Activated CD4-positive, alpha-beta T cell treated with anti-CD3 and anti-CD28 coated beads for 36 hours (primary cell): ENCODE results near the gene AHNAK2. TPM values are rescaled to one million over a fixed set of nuclear protein-coding genes. Genes with fewer than 3 reads are reported as not detected.
"Not testable (repeated sequence)": the region's sequence is repeated elsewhere in the genome, so short reads cannot be mapped to it uniquely, and the experiment has no call there.

Experiments
- ATAC-seq: fragments of 200-7000 bp; cut with Tn5 transposase; one replicate; pipeline ENCODE4 v1.10.0; 2021; ENCODE audit warnings: mild to moderate bottlenecking, moderate library complexity
- CTCF ChIA-PET: fragments of 350-600 bp; sonication (Branson Sonifier 250); formaldehyde crosslinking; loops from one replicate; lab custom pipeline; 2021; ENCODE audit warnings: antibody characterized with exemption; lab: Charles Lee
- POLR2A ChIA-PET: fragments of 350-600 bp; sonication (Branson Sonifier 250); formaldehyde crosslinking; loops from one replicate; lab custom pipeline; 2021; ENCODE audit warnings: antibody characterized with exemption, inconsistent platforms; lab: Charles Lee
- DNase-seq: peaks from one replicate; pipeline ENCODE4 v3.0.0-alpha.2; 2020
- H3K27ac Mint-ChIP-seq: one replicate; pipeline ENCODE4 v1.8.0; 2021; ENCODE audit warnings: mixed read lengths
- H3K27me3 Mint-ChIP-seq: one replicate; pipeline ENCODE4 v1.8.0; 2021; ENCODE audit warnings: mixed read lengths
- H3K36me3 Mint-ChIP-seq: one replicate; pipeline ENCODE4 v1.8.0; 2021; ENCODE audit warnings: low read depth, mixed read lengths
- H3K4me1 Mint-ChIP-seq: one replicate; pipeline ENCODE4 v1.8.0; 2021; ENCODE audit warnings: mixed read lengths
- H3K4me3 Mint-ChIP-seq: one replicate; pipeline ENCODE4 v1.8.0; 2021; ENCODE audit warnings: mild to moderate bottlenecking, moderate library complexity, mixed read lengths
- H3K9me3 Mint-ChIP-seq: one replicate; pipeline ENCODE4 v1.8.0; 2021; ENCODE audit warnings: low read depth, mixed read lengths
- intact Hi-C, 2 experiments: fragments of 100-400 bp; cut with DNase I in 1 of 2; cut with micrococcal nuclease in 1 of 2; formaldehyde crosslinking; loops; one replicate each; pipeline versions ENCODE4 v1.14.2 to v1.15.1; 2022 to 2024; cut with DNase I, micrococcal nuclease
- total RNA-seq, 2 experiments: library from RNA; stranded (reverse); gene quantifications; one replicate each; pipeline ENCODE4 v1.2.3, GENCODE V29; 2021

Gene AHNAK2
- total RNA-seq, 2 experiments from 2014 or later, result 0.07 to 0.11 TPM

DNA sequence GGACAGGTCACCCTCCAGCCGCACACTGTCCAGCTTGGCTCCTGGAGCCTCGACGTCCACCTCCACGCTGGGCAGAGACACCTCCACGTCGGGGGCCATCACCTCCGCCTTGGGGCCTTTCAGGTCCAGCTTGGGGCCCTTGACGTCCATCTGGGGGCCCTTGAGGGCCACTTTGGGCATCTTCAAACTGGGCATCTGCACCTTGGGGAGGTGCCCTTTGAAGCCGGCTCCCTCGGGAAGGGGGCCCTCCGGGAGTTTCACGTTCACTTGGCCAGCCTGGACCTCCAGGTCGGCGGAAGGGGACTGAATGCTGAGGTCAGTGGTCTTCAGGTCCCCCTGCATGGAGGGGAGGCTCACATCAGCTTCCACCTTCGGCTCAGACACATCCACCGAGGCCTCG is 28.2 kb downstream of the AHNAK2 start:
- no peak overlapping the region for H3K4me3 Mint-ChIP-seq
- CTCF ChIA-PET, result no interaction called here
- H3K4me1 Mint-ChIP-seq, result no peaks in the 10 kb centered on the region
- POLR2A ChIA-PET, result no interaction called here
- H3K27ac Mint-ChIP-seq, result no peak overlapping the region
- H3K36me3 Mint-ChIP-seq, result no peaks in the 10 kb centered on the region
- intact Hi-C loops, result no loop called here
- no peaks in the 10 kb centered on the region for H3K9me3 Mint-ChIP-seq
- ATAC-seq (no peak), DNase-seq (no peak)
- peaks cover 3% of the 10 kb centered on the region for H3K27me3 Mint-ChIP-seq

DNA sequence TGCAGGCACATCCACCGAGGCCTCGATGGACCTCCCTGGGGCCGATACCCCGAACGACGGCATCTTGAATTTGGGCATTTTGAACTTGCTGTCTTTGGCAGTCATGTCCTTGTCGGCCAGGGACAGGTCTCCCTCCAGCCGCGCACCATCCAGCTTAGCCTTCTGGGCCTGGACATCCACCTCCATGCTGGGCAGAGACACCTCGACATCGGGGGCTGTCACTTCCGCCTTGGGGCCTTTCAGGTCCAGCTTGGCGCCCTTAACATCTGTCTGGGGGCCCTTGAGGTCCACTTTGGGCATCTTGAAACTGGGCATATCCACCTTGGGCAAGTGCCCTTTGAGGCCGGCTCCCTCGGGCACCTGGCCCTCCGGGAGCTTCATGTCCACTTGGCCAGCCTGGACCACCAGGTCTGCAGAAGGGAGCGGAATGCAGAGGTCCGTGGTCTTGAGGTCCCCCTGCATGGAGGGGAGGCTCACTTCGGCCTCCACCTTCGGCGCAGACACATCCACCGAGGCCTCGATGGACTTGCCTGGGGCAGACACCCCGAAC is 28.7 kb downstream of the AHNAK2 start:
- H3K36me3 Mint-ChIP-seq, H3K4me3 Mint-ChIP-seq, H3K9me3 Mint-ChIP-seq, H3K27me3 Mint-ChIP-seq, DNase-seq, ATAC-seq, H3K4me1 Mint-ChIP-seq, H3K27ac Mint-ChIP-seq, POLR2A ChIA-PET, intact Hi-C loops, CTCF ChIA-PET: not testable (repeated sequence)

DNA sequence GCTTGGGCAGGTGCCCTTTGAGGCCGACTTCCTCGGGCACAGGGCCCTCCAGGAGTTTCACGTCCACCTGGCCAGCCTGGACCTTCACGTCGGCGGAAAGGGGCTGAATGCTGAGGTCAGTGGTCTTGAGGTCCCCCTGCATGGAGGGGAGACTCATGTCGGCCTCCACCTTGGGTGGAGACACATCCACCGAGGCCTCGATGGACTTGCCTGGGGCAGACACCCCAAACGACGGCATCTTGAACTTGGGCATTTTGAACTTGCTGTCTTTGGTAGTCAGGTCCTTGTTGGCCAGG is 29.5 kb downstream of the AHNAK2 start:
- Mint-ChIP-seq H3K4me1 (no peaks in the 10 kb centered on the region), H3K4me3 (no peak overlapping the region), H3K27me3 (no peaks in the 10 kb centered on the region), H3K9me3 (no peaks in the 10 kb centered on the region), H3K36me3 (no peaks in the 10 kb centered on the region), H3K27ac (no peak overlapping the region)
- CTCF ChIA-PET, result no interaction called here
- DNase-seq (no peak), ATAC-seq (no peak)
- intact Hi-C loops, result no loop called here
- POLR2A ChIA-PET, result no interaction called here

DNA sequence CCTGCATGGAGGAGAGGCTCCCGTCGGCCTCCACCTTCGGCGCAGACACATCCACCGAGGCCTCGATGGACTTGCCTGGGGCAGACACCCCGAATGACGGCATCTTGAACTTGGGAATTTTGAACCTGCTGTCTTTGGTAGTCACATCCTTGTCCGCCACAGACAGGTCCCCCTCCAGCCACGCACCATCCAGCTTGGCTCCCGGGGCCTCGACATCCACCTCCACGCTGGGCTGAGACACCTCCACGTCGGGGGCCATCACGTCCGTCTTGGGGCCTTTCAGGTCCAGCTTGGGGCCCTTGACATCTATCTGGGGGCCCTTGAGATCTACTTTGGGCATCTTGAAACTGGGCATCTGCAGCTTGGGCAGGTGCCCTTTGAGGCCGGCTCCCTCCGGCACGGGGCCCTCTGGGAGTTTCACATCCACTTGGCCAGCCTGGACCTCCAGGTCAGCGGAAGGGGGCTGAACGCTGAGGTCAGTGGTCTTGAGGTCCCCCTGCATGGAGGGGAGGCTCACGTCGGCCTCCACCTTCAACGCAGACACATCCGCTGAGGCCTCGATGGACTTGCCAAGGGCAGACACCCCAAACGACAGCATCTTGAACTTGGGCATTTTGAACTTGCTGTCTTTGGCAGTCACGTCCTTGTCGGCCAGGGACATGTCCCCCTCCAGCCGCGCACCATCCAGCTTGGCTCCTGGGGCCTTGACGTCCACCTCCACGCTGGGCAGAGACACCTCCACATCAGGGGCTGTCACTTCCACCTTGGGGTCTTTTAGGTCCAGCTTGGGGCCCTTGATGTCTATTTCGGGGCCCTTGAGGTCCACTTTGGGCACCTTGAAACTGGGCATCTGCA is 30.1 kb downstream of the AHNAK2 start:
- CTCF ChIA-PET, H3K27ac Mint-ChIP-seq, ATAC-seq, intact Hi-C loops, POLR2A ChIA-PET, H3K9me3 Mint-ChIP-seq, H3K4me3 Mint-ChIP-seq, H3K27me3 Mint-ChIP-seq, H3K4me1 Mint-ChIP-seq, H3K36me3 Mint-ChIP-seq, DNase-seq: not testable (repeated sequence)

DNA sequence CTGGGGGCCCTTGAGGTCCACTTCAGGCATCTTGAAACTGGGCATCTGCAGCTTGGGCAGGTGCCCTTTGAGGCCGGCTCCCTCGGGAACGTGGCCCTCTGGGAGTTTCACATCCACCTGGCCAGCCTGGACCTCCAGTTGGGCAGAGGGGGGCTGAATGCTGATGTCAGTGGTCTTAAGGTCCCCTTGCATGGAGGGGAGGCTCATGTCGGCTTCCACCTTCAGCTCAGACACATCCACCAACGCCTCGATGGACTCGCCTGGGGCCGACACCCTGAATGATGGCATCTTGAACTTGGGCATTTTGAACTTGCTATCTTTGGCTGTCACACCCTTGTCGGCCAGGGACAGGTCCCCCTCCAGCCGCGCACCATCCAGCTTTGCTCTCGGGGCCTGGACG is 31.0 kb downstream of the AHNAK2 start:
- CTCF ChIA-PET, H3K36me3 Mint-ChIP-seq, intact Hi-C loops, H3K27me3 Mint-ChIP-seq, POLR2A ChIA-PET, DNase-seq, H3K27ac Mint-ChIP-seq, H3K9me3 Mint-ChIP-seq, H3K4me1 Mint-ChIP-seq, H3K4me3 Mint-ChIP-seq, ATAC-seq: not testable (repeated sequence)

DNA sequence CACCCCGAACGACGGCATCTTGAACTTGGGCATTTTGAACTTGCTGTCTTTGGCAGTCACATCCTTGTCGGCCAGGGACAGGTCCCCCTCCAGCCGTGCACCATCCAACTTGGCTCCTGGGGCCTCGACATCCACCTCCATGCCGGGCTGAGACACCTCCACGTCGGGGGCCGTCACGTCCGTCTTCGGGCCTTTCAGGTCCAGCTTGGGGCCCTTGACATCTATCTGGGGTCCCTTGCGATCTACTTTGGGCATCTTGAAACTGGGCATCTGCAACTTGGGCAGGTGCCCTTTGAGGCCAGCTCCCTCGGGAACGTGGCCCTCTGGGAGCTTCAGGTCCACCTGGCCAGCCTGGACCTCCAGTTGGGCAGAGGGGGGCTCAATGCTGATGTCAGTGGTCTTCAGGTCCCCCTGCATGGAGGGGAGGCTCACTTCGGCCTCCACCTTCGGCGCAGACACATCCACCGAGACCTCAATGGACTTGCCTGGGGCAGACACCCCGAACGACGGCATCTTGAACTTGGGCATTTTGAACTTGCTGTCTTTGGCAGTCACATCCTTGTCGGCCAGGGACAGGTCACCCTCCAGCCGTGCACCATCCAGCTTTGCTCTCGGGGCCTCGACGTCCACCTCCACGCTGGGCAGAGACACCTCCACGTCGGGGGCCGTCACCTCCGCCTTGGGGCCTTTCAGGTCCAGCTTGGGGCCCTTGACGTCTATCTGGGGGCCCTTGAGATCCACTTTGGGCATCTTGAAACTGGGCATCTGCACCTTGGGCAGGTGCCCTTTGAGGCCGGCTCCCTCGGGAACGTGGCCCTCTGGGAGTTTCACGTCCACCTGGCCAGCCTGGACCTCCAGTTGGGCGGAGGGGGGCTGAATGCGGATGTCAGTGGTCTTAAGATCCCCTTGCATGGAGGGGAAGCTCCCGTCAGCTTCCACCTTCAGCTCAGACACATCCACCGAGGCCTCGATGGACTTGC is 31.9 kb downstream of the AHNAK2 start:
- POLR2A ChIA-PET, DNase-seq, H3K4me3 Mint-ChIP-seq, H3K4me1 Mint-ChIP-seq, H3K27ac Mint-ChIP-seq, intact Hi-C loops, ATAC-seq, H3K27me3 Mint-ChIP-seq, H3K9me3 Mint-ChIP-seq, H3K36me3 Mint-ChIP-seq: not testable (repeated sequence)
- CTCF ChIA-PET, result interaction anchor here (1.5 kb wide), 1 partner anchor 11 kb away, joined by 5 read pairs; no protein-coding TSS in a partner anchor

DNA sequence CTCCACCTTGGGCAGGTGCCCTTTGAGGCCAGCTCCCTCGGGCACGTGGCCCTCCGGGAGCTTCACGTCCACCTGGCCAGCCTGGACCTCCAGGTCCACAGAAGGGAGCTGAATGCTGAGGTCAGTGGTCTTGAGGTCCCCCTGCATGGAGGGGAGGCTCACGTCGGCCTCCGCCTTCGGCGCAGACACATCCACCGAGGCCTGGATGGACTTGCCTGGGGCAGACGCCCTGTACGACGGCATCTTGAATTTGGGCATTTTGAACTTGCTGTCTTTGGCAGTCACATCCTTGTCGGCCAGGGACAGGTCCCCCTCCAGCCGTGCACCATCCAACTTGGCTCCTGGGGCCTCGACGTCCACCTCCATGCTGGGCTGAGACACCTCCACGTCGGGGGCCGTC is 32.9 kb downstream of the AHNAK2 start:
- H3K9me3 Mint-ChIP-seq, H3K27ac Mint-ChIP-seq, POLR2A ChIA-PET, H3K36me3 Mint-ChIP-seq, H3K4me1 Mint-ChIP-seq, intact Hi-C loops, H3K27me3 Mint-ChIP-seq, DNase-seq, H3K4me3 Mint-ChIP-seq, ATAC-seq: not testable (repeated sequence)
- CTCF ChIA-PET, result interaction anchor here (0.6 to 1.5 kb wide), 2 partner anchors 10 to 374 kb away, joined by 3 to 5 read pairs; no protein-coding TSS in a partner anchor

DNA sequence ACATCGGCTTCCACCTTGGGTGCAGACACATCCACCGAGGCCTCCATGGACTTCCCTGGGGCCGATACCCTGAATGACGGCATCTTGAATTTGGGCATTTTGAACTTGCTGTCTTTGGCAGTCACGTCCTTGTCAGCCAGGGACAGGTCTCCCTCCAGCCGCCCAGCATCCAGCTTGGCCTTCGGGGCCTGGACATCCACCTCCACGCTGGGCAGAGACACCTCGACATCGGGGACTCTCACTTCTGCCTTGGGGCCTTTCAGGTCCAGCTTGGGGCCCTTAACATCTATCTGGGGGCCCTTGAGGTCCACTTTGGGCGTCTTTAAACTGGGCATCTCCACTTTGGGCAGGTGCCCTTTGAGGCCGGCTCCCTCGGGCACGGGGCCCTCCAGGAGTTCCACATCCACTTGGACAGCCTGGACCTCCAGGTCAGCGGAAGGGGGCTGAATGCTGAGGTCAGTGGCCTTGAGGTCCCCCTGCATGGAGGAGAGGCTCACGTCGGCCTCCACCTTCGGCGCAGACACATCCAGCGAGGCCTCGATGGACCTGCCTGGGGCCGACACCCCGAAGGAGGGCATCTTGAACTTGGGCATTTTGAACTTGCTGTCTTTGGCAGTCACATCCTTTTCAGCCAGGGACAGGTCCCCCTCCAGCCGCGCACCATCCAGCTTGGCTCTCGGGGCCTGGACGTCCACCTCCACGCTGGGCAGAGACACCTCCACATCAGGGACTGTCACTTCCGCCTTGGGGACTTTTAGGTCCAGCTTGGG is 33.6 kb downstream of the AHNAK2 start:
- H3K27me3 Mint-ChIP-seq, H3K36me3 Mint-ChIP-seq, H3K27ac Mint-ChIP-seq, DNase-seq, intact Hi-C loops, H3K9me3 Mint-ChIP-seq, POLR2A ChIA-PET, H3K4me3 Mint-ChIP-seq, ATAC-seq, H3K4me1 Mint-ChIP-seq: not testable (repeated sequence)
- CTCF ChIA-PET, result interaction anchor here (0.6 to 1.5 kb wide), 3 partner anchors 9 to 510 kb away, joined by 3 to 5 read pairs (median 3); no protein-coding TSS in a partner anchor

DNA sequence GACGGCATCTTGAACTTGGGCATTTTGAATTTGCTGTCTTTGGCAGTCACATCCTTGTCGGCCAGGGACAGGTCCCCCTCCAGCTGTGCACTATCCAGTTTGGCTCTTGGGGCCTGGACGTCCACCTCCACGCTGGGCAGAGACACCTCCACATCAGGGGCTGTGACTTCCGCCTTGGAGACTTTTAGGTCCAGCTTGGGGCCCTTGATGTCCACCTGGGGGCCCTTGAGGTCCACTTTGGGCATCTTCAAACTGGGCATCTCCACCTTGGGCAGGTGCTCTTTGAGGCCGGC is 34.2 kb downstream of the AHNAK2 start:
- H3K27ac Mint-ChIP-seq, H3K36me3 Mint-ChIP-seq, H3K9me3 Mint-ChIP-seq, ATAC-seq, H3K4me1 Mint-ChIP-seq, DNase-seq, H3K27me3 Mint-ChIP-seq, H3K4me3 Mint-ChIP-seq, intact Hi-C loops, POLR2A ChIA-PET: not testable (repeated sequence)
- CTCF ChIA-PET, result interaction anchor here (0.6 kb wide), 1 partner anchor 511 kb away, joined by 3 read pairs; no protein-coding TSS in a partner anchor

DNA sequence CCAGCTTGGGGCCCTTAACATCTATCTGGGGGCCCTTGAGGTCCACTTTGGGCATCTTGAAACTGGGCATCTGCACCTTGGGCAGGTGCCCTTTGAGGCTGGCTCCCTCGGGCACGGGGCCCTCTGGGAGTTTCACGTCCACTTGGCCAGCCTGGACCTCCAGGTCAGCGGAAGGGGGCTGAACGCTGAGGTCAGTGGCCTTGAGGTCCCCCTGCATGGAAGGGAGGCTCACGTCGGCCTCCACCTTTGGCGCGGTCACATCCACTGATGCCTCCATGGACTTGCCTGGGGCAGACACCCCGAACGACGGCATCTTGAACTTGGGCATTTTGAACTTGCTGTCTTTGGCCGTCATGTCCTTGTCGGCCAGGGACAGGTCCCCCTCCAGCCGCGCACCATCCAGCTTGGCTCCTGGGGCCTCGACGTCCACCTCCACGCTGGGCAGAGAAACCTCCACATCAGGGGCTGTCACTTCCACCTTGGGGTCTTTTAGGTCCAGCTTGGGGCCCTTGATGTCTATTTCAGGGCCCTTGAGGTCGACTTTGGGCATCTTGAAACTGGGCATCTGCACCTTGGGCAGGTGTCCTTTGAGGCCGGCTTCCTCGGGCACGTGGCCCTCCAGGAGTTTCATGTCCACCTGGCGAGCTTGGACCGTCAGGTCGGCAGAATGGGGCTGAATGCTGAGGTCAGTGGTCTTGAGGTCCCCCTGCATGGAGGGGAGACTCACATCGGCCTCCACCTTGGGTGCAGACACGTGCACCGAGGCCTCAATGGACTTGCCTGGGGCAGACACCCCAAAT is 34.8 kb downstream of the AHNAK2 start:
- H3K4me1 Mint-ChIP-seq, intact Hi-C loops, H3K27ac Mint-ChIP-seq, ATAC-seq, CTCF ChIA-PET, POLR2A ChIA-PET, H3K4me3 Mint-ChIP-seq, H3K9me3 Mint-ChIP-seq, H3K27me3 Mint-ChIP-seq, DNase-seq, H3K36me3 Mint-ChIP-seq: not testable (repeated sequence)
